GM12878 (cell line): Measurements from ENCODE around the gene SARM1. TPM values are rescaled to one million over a fixed set of nuclear protein-coding genes. Genes with fewer than 3 reads are reported as not detected.

Experiments used
- ATAC-seq: fragments of 200-7000 bp; cut with Tn5 transposase; 3 replicates; pipeline ENCODE4 v1.9.1; 2020; ENCODE audit warnings: mild to moderate bottlenecking, moderate library complexity
- BruUV-seq: library from RNA; stranded (reverse); fragments of 400-500 nt; replicated peaks from 2 replicates; lab custom pipeline; 2021; lab: Mats Ljungman, UMichigan
- CTCF ChIA-PET: fragments of 300-600 bp; sonication (Branson Sonifier 250); formaldehyde crosslinking; extraction: SDS; loops from one replicate; lab custom pipeline; 2021; ENCODE audit warnings: inconsistent platforms; lab: Yijun Ruan, JAX
- POLR2A ChIA-PET: fragments of 350-600 bp; formaldehyde crosslinking; extraction: SDS; loops from one replicate; lab custom pipeline; 2021; ENCODE audit warnings: inconsistent platforms; lab: Charles Lee
- RAD21 ChIA-PET: fragments of 300-600 bp; sonication (Branson Sonifier 250); formaldehyde crosslinking; loops from one replicate; lab custom pipeline; 2023; ENCODE audit warnings: antibody characterized with exemption; ENCODE audit not compliant: unreplicated experiment; lab: Charles Lee
- SMC1A ChIA-PET: fragments of 300-600 bp; sonication (Branson Sonifier 250); formaldehyde crosslinking; loops from one replicate; lab custom pipeline; 2023; ENCODE audit not compliant: unreplicated experiment, uncharacterized antibody; lab: Charles Lee
- DNase-seq: peaks from one replicate; pipeline ENCODE4 v3.0.0-alpha.2; 2011; ENCODE audit warnings: low read depth, low spot score
- FAIRE-seq: peaks from 3 replicates; lab custom pipeline; 2011; peaks lifted over from hg19 to GRCh38; lab: Jason Lieb, UNC
- H2AFZ ChIP-seq: 2 replicates; pipeline ENCODE4 v1.6.0; 2011; ENCODE audit warnings: low read depth, low read length, control low read depth; ENCODE audit not compliant: control insufficient read depth
- H3K27ac ChIP-seq: 2 replicates; pipeline ENCODE4 v1.5.1; 2011; ENCODE audit warnings: control low read depth; ENCODE audit not compliant: control insufficient read depth, insufficient read depth
- H3K27me3 ChIP-seq, 2 experiments: replicated peaks in 1 of 2; 2 replicates each; pipeline versions ENCODE4 v1.6.0 to v1.6.1; 2011; ENCODE audit warnings: low read length in 1 of 2; ENCODE audit not compliant: control insufficient read depth in 2 of 2, insufficient read depth in 2 of 2
- H3K36me3 ChIP-seq, 2 experiments: 2 replicates each; pipeline ENCODE4 v1.5.1; 2011; ENCODE audit warnings: low read length in 1 of 2; ENCODE audit not compliant: control insufficient read depth in 2 of 2, insufficient read depth in 2 of 2
- H3K4me1 ChIP-seq: 2 replicates; pipeline ENCODE4 v1.6.1; 2011; ENCODE audit warnings: mild to moderate bottlenecking, low read length, moderate library complexity, mixed read lengths; ENCODE audit not compliant: control insufficient read depth, insufficient read depth
- H3K4me2 ChIP-seq: 2 replicates; pipeline ENCODE4 v1.6.0; 2011; ENCODE audit warnings: control low read depth; ENCODE audit not compliant: control insufficient read depth, insufficient read depth
- H3K4me3 ChIP-seq: fragments of 200-600 bp; sonication (generic); 2 replicates; pipeline ENCODE4 v1.5.1; 2016
- H3K79me2 ChIP-seq: 2 replicates; pipeline ENCODE4 v1.6.0; 2011; ENCODE audit warnings: low read length; ENCODE audit not compliant: control insufficient read depth, insufficient read depth
- H3K9ac ChIP-seq: 2 replicates; pipeline ENCODE4 v1.8.0; 2011; ENCODE audit warnings: low read length, control low read depth, mixed read lengths; ENCODE audit not compliant: control insufficient read depth, insufficient read depth
- H3K9me3 ChIP-seq: replicated peaks from 3 replicates; pipeline ENCODE4 v1.5.1; 2011; ENCODE audit warnings: mild to moderate bottlenecking, low read length; ENCODE audit not compliant: control insufficient read depth, insufficient read depth
- H4K20me1 ChIP-seq: 2 replicates; pipeline ENCODE4 v1.6.0; 2011; ENCODE audit not compliant: control insufficient read depth, insufficient read depth
- E4F1 ChIP-seq: fragments of 450-650 bp; IDR thresholded peaks from 2 replicates; pipeline ENCODE4 v1.6.1; 2018; ENCODE audit warnings: borderline replicate concordance, mild to moderate bottlenecking; ENCODE audit not compliant: partially characterized antibody
- EED ChIP-seq: sonication (generic); IDR thresholded peaks from 2 replicates; pipeline ENCODE4 v1.6.1; 2016; ENCODE audit warnings: antibody characterized with exemption, low read depth
- IKZF2 ChIP-seq, 2 experiments: fragments of 450-650 bp; IDR thresholded peaks; 2 replicates each; pipeline ENCODE4 v1.6.1; 2017; ENCODE audit warnings: mild to moderate bottlenecking in 2 of 2, moderate library complexity in 2 of 2
- NKRF ChIP-seq: fragments of 450-650 bp; conservative IDR thresholded peaks from 2 replicates; pipeline ENCODE4 v1.6.1; 2017; ENCODE audit warnings: mild to moderate bottlenecking, moderate library complexity
- RBBP5 ChIP-seq: fragments of 200-600 bp; sonication (generic); conservative IDR thresholded peaks from 2 replicates; pipeline ENCODE4 v1.6.1; 2016
- WGBS: methylation state at CpG from one replicate; pipeline ENCODE4 v1.1.6; 2016; ENCODE audit warnings: low lambda C conversion rate; ENCODE audit not compliant: insufficient replicate concordance, insufficient coverage; ENCODE audit errors: missing lambda C conversion rate; 5-methylcytosine and 5-hydroxymethylcytosine counted together
- in situ Hi-C: fragments of 300-500 bp; cut with MboI; formaldehyde crosslinking; loops from 9 replicates; pipeline ENCODE4 v1.14.3; 2018; ENCODE audit warnings: mixed read lengths
- intact Hi-C: fragments of 100-400 bp; cut with micrococcal nuclease; formaldehyde crosslinking; loops from one replicate; pipeline ENCODE4 v1.14.2; 2022; ENCODE audit not compliant: unreplicated experiment
- polyA plus RNA-seq, 11 experiments: library from polyadenylated mRNA; depleted of rRNA in 4 of 11; unstranded in 6 of 11; stranded (reverse) in 5 of 11; fragments of >200 nt; fragmentation: Nextera tagmentation in 4 of 11; fragmentation: Illumina TruSeq in 1 of 11; extraction: Ambion mirVana in 4 of 11; extraction: Trizol in 1 of 11; gene quantifications; 1 replicate in 1 of 11; 2 replicates in 10 of 11; pipeline versions ENCODE4 v1.2.1 to v1.2.3, GENCODE V29; 2011 to 2016; ENCODE audit warnings: inconsistent platforms in 2 of 11, missing spikeins in 2 of 11, low read depth in 1 of 11
- total RNA-seq, 4 experiments: library from RNA; depleted of rRNA in 3 of 4; stranded (reverse); fragments of >200 nt in 3 of 4; fragmentation: Illumina TruSeq in 1 of 4; extraction: Trizol in 1 of 4; gene quantifications; 2 replicates each; pipeline versions ENCODE4 v1.2.1 to v1.2.3, GENCODE V29; 2013 to 2021
- TF ChIP-seq, protein P1 (sequence below): IDR thresholded peaks from 2 replicates; pipeline ENCODE4 v1.6.1; 2011; ENCODE audit warnings: low read depth, mild to moderate bottlenecking, low read length, moderate library complexity, borderline replicate concordance; ENCODE audit errors: extremely low read depth
- TF ChIP-seq, protein P2 (sequence below): fragments of 450-650 bp; IDR thresholded peaks from 2 replicates; pipeline ENCODE4 v1.6.1; 2018; ENCODE audit warnings: mild to moderate bottlenecking, low read depth, moderate library complexity; ENCODE audit not compliant: partially characterized antibody
- TF ChIP-seq, protein P3 (sequence below), 3 experiments: IDR thresholded peaks in 2 of 3; conservative IDR thresholded peaks in 1 of 3; 2 replicates each; pipeline ENCODE4 v1.5.1; 2011; ENCODE audit warnings: low read depth in 3 of 3, low read length in 3 of 3, mild to moderate bottlenecking in 3 of 3, control low read depth in 2 of 3, moderate library complexity in 2 of 3, inconsistent platforms in 1 of 3, mixed read lengths in 1 of 3; ENCODE audit not compliant: control insufficient read depth in 2 of 3, insufficient read depth in 1 of 3; ENCODE audit errors: extremely low read depth in 1 of 3

The SARM1 gene
- total and polyA plus RNA-seq, 10 of the 15 experiments (the other 5 are each of a cell fraction or from before 2014, with no cell fraction given) = 0.56 to 25.3 (median 11.9) TPM

GRCh38 chr17:28335959-28336871 is 35.3 kb upstream of the SARM1 start:
- peak overlapping the region; percentile 79 for H2AFZ ChIP-seq
- ChIA-PET SMC1A (interaction anchor here (0.8 to 3.6 kb wide), 13 partner anchors 10 to 276 kb away, joined by 3 to 27 read pairs (median 4); partner anchors contain the start of gene POLDIP2), POLR2A (interaction anchor here (0.8 to 2.4 kb wide), 14 partner anchors 12 to 257 kb away, joined by 3 to 26 read pairs (median 3); partner anchors contain the start of genes PIGS, POLDIP2 and TMEM97), RAD21 (interaction anchor here (0.8 to 3.9 kb wide), 16 partner anchors 11 to 576 kb away, joined by 3 to 31 read pairs (median 5); partner anchors contain the start of genes POLDIP2 and TMEM97), CTCF (interaction anchor here (0.9 to 3.6 kb wide), 15 partner anchors 10 to 212 kb away, joined by 3 to 29 read pairs (median 5); partner anchors contain the start of genes POLDIP2 and TMEM97)
- in situ Hi-C loops = loop anchor here (10.0 kb wide), 1 partner anchor 619 kb away; the partner anchor contains the start of gene PHF12
- peak overlapping the region; percentile 64 for H3K9ac ChIP-seq
- H3K4me2 ChIP-seq = peak overlapping the region; percentile 88
- H3K27me3 ChIP-seq = no peaks in the 10 kb centered on the region
- DNase-seq (no peak), FAIRE-seq (no peak), ATAC-seq (peak; percentile 2; the same call in 2 of the 3 replicates)
- H4K20me1 ChIP-seq = no peaks in the 10 kb centered on the region; the same call in 1 of the 2 replicates
- H3K36me3 ChIP-seq = peaks cover 2 to 6% of the 10 kb centered on the region in 2 experiments; a peak in 1 of 4 replicates
- intact Hi-C loops = loop anchor here (1.0 kb wide), 2 partner anchors 17 to 21 kb away; partner anchors contain the start of genes POLDIP2 and TMEM97
- peak overlapping the region; percentile 86 for H3K4me3 ChIP-seq
- H3K27ac ChIP-seq = peak overlapping the region; percentile 33
- peaks cover 19% of the 10 kb centered on the region for H3K79me2 ChIP-seq
- BruUV-seq = TSS peak; percentile 65
- peaks cover 3% of the 10 kb centered on the region for H3K4me1 ChIP-seq
- 7% methylated on average over 27 of the region's 29 CpGs for whole genome bisulfite sequencing
- no peaks in the 10 kb centered on the region for H3K9me3 ChIP-seq
- TF ChIP-seq EED = 0 out of 2 replicates have a peak, but pooled peaks have one; percentile 11
- no peak for TF ChIP-seq RBBP5
- peak; percentile 27 to 34; a peak in 1 of 4 replicates for TF ChIP-seq IKZF2 (IDR thresholded peaks at IDR 0.05)
- TF ChIP-seq E4F1 = no peak
- TF ChIP-seq, protein P1, sequence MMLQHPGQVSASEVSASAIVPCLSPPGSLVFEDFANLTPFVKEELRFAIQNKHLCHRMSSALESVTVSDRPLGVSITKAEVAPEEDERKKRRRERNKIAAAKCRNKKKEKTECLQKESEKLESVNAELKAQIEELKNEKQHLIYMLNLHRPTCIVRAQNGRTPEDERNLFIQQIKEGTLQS = no peak
- TF ChIP-seq NKRF = 0 out of 2 replicates have a peak, but pooled peaks have one; percentile 16
- TF ChIP-seq, protein P2, sequence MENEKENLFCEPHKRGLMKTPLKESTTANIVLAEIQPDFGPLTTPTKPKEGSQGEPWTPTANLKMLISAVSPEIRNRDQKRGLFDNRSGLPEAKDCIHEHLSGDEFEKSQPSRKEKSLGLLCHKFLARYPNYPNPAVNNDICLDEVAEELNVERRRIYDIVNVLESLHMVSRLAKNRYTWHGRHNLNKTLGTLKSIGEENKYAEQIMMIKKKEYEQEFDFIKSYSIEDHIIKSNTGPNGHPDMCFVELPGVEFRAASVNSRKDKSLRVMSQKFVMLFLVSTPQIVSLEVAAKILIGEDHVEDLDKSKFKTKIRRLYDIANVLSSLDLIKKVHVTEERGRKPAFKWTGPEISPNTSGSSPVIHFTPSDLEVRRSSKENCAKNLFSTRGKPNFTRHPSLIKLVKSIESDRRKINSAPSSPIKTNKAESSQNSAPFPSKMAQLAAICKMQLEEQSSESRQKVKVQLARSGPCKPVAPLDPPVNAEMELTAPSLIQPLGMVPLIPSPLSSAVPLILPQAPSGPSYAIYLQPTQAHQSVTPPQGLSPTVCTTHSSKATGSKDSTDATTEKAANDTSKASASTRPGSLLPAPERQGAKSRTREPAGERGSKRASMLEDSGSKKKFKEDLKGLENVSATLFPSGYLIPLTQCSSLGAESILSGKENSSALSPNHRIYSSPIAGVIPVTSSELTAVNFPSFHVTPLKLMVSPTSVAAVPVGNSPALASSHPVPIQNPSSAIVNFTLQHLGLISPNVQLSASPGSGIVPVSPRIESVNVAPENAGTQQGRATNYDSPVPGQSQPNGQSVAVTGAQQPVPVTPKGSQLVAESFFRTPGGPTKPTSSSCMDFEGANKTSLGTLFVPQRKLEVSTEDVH = no peak
- TF ChIP-seq, protein P3, sequence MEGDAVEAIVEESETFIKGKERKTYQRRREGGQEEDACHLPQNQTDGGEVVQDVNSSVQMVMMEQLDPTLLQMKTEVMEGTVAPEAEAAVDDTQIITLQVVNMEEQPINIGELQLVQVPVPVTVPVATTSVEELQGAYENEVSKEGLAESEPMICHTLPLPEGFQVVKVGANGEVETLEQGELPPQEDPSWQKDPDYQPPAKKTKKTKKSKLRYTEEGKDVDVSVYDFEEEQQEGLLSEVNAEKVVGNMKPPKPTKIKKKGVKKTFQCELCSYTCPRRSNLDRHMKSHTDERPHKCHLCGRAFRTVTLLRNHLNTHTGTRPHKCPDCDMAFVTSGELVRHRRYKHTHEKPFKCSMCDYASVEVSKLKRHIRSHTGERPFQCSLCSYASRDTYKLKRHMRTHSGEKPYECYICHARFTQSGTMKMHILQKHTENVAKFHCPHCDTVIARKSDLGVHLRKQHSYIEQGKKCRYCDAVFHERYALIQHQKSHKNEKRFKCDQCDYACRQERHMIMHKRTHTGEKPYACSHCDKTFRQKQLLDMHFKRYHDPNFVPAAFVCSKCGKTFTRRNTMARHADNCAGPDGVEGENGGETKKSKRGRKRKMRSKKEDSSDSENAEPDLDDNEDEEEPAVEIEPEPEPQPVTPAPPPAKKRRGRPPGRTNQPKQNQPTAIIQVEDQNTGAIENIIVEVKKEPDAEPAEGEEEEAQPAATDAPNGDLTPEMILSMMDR (IDR thresholded peaks at IDR 0.05 in 2 of 3, conservative IDR thresholded peaks at IDR 0.05 in 1 of 3; ENCODE audit: control insufficient read depth in 2 of 3, extremely low read depth in 1 of 3, insufficient read depth in 1 of 3, low read depth in 3 of 3, low read length in 3 of 3) = no peak
